HG03097 (cell line): ENCODE measurements around the gene C11orf68.

Source experiments
- ATAC-seq: cut with Tn5 transposase; IDR thresholded peaks from one replicate; pipeline ENCODE4 v1.9.1; 2021; ENCODE audit not compliant: unreplicated experiment, low FRiP score

The C11orf68 gene

DNA sequence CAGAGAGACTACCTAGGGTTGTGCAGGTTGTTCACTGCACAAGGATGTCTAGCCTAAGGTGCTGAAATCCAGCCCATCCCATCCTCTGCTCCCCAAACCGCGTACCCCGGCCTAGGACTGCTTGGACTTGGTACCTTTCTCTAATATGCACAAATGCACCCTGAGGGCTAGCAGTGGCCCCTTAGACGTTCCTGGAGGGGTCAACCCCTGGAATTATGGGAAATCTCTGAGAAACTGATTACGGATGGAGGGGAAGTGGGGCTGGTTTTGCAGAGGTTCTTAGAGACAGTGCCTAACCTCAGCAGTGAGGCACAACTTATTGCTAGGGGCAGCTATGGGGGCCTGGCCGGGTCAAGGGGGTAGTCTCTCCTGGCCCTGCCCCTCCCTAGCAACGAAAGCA lies 2.5 kb downstream of the C11orf68 start:
- no peak for ATAC-seq

DNA sequence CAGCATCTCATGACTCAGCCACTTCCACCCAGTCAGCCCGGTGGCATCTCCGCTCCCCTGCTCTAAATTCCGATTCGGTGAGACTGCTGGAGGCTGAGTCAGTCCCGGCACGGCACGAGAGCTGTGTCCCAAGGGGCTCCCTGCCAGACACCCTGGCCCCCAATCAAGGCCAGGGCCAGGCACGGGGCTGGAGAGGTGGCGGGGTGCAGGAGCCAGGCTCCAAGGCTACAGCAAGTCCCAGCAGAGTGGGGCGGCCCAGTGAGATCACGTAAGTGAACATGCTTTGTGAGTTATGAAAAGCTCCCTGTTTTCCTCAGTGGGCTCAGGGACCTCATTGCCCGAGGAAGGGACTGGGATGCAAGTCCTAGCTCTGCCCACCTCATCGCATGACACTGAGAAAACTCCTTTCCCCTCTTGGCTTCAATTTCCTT lies 3.0 kb downstream of the C11orf68 start:
- ATAC-seq, result no peak

DNA sequence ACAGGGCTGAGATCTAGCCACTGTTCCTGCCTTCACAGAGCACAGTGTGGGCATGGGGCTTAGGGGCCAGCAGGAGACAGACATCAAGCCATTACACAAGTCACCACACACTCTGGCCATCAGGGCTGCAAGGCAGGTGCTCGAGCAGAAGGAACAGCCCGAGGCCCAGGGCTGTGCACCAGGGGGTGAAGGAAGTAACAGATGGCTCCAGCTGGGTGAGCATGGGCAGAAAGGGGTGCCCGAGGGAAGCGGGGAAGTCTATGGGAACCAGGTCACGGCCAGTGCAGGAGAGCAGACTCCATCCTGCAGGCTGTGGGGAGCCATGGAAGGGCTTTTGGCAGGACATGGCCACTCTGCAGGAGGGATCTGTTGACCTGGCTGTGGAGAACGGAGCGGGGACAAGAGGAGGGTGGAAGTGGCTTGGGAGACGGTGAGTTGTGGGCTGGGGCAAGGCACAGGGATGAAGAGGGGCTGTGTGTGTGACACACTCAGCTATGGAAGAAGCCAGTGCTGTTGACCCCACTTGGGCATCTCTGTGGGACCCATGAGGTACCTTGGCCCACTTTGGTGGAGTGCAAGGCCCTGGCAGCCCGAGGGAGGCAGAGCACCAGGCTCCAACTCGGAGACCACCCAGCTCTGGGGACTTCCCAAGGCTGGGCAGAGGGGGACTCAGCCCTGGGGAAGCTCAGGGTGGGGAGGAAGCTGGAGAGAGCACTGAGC lies 3.6 kb downstream of the C11orf68 start:
- ATAC-seq, result no peak

DNA sequence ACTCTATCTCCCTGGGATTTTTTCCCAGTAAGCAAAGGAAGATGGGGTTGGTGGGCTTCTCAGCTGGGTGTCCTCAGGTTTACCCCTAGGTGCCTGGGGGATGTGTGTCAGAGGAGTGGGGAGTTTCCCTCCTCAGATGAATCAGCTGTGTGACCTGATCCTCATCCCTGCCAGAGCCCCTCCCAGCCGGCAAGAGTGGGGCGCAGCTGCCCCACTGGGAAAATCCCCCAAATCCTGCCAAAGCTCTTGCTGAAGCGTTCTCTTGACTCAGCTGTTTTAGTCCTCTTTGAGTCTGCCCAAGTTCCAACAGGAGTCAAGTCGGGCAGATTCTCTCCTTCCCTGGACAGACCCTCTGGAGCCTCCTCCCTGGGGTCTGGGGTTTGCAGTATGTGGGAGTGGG lies 6.0 kb downstream of the C11orf68 start:
- ATAC-seq, result no peak

DNA sequence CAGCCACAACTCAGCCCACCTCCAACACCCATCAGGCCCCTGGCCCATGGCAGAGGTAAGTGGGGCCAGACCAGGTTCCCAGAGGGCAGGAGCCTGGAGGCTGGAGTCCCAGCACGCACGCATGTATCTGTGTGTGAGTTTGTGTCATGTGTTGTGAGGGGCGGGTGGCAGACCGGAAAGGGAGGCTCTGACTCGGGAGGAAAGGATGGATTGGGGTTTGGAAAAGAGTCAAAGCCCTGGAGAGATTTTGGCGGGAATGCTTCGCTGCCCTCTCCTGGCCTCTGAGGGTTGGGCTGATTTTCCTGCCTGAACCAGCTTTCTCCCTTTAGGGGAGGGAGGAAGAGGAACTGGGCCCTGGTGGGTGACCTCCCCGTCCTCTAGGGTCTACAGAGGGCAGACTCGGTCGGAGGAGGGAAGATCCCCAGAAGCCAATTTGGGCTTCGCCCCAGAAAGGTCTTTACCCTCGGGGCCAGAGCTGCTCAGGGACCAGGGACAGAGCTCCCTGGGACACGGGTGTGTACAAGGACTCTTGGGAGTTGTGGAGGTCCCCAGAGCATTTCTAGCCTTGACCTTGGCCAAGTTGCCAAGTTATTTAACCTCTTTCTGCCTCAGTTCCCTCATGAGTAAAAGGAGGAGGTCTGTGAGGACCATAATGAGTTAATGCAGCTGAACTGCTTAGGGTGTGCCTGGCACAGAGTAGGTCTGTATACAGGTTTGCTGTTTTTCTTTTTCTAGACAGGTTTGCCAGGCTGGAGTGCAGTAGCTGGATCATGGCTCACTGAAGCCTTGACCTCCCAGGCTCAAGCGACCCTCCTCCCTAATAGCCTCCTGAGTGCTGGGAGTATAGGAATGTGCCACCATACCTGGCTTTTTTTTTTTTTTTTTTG lies 6.9 kb downstream of the C11orf68 start:
- ATAC-seq, result no peak

DNA sequence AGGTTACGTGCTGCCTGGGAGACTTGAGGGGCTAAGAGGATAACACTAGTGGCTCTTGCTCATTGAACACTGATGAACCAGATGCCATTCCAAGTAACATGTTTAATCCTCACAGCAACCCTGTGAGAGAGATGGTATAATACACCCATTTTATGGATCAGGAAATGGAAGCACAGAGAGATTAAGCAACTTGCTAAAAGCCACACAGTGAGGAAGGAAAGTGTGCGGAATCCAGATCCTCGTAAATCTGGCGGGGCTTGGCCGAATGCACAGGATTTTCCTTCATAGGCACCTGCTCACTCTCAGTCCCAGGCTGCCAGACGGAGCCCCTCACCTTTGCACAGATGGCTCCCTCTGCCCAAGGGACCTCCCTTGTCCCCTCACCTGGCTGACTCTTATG lies 11.0 kb downstream of the C11orf68 start:
- no peak for ATAC-seq

DNA sequence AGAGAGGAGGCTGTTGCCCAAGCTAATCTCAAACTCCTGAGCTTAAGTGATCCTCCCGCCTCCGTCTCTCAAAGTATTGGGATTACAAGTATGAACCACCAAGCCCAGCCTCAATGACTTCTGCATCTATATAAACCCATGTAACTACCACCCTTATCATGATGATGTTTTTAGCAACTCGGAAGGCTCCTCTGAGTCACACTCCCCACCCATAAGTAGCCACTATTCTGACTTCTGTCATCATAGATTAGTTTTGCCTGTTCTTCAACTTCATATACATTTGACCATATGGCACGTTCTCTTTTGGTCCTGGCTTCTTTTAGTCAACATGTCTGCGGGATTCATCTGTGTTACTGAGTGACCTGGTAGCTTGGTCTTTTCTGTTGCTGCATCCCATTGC lies 12.3 kb downstream of the C11orf68 start:
- ATAC-seq, result no peak

DNA sequence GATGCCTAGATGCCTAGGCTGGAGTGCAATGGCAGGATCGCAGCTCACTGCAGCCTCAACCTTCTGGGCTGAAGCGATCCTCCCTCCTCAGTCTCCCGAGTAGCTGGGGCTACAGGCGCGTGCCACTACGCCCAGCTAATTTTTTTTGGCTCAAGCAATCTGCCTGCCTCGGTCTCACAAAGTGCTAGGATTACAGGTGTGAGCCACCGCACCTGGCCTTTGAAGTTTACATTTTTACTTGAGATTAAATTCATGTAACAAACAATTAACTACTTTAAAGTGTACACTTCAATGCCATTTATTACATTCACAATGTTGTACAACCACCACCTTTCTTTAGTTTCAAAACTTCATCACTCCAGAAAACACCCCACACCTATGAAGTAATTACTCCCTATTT lies 15.1 kb downstream of the C11orf68 start:
- no peak for ATAC-seq

DNA sequence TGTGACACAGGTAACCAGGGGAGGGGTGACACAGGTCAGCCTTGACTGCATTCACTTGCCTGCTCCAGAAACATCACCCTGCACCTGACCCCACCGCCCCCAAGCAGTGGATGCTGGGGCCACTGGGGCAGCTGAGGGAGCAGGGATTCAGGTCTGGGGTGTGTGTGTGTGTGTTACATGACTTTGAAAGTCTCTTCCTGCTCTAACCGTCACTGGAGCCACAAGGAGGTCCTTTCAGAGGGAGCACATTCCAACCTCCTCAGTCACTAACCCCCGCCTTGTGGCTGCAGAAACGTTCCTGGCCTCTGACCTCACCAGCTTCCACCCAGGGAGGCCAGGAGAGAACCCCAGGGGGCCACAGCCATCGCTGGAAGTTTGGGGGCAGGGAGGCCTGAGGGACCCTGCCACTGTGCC lies 15.8 kb downstream of the C11orf68 start:
- no peak for ATAC-seq

DNA sequence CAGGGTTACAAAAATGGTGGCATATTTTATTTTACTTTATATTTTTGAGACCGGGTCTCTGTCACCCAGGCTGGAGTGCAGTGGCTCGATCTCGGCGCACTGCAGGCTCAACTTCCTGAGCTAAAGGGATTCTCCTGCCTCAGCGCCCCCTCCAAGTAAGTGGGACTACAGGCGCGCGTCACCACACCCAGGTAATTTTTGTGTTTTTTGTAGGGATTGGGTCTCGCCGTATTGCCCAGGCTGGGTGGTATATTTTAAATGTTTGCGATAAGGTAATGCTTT lies 18.0 kb downstream of the C11orf68 start:
- ATAC-seq, result no peak

DNA sequence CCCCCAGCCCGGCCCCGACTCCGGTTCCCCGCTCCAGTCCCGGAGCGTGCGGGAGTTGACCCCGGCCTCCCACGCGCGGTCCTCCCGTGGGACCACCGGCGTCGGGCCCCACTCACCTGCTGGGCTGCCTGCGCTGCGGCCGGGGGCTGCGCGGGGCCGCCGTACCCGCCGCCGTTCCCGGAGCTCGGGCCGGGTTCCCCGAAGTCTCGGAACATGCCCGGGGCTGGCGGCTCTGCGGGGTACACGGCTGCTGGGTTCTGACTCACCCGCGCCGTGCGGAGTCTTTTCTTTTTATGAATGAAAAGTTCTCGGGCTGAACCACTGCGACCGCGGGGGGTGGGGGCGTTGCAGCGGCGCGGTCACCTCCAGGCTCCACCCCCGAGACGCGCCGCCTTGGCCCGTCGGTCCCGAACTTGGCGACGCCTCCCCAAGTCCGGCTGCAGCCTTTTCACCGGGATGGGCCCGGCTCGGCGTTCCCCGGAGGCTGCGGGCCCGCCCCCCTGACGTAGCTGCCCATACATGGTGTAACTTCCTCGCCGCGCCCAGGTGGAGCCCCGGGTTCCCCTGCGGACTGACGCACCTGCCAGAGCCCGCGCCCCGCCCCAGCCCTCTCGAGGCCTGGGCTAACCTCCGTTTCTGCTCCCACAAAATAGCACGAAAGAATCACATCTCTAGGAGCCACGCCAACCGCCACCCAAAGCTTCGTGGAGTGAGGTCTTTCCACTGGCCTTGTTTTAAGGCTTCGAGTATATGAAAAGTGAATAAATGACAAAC lies 18.6 kb downstream of the C11orf68 start, which contains the start of gene FOSL1:
TSS of gene FOSL1 (minus strand) at position 264 of the 774 bp plus-strand sequence. CDS start at position 215, 49 bp downstream.
- peak; percentile 79 for ATAC-seq

DNA sequence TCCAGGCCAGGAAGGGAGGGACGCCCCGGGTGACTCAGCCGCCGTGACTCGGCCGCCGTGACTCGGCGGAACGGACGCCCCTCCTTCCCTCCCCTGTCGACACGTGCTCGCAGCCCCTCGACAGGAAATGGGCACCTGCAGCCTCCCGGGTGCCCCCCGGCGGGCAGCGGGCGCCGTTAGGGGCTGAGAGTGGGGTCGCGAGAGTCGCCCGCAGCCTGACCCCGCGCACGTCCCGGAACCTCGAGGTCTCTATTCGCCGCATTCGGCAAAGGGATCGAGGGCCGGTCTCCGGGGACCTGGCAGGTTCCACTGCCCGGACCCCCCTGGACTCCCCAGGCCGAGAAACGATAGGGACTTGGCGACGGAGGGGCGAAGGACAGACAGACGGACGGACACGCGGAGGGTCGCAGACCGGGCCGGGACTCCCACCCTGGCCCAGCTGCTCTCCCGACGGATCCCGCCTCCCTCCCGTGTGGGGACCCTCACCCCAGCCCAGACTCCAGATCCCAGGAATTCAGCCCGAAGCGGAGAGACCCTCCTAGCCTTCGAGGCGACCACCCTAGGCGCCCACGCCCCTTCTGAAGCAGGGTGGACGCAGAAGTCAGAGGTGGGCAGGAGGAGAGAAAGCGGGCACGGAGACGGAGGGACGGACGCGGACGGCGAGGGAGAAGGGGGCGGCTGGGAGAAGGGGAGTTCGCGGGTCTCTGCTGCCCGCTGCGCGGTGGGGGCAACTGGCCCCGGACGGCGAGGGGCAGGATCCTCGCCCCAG lies 19.3 kb downstream of the C11orf68 start:
- ATAC-seq, result no peak

DNA sequence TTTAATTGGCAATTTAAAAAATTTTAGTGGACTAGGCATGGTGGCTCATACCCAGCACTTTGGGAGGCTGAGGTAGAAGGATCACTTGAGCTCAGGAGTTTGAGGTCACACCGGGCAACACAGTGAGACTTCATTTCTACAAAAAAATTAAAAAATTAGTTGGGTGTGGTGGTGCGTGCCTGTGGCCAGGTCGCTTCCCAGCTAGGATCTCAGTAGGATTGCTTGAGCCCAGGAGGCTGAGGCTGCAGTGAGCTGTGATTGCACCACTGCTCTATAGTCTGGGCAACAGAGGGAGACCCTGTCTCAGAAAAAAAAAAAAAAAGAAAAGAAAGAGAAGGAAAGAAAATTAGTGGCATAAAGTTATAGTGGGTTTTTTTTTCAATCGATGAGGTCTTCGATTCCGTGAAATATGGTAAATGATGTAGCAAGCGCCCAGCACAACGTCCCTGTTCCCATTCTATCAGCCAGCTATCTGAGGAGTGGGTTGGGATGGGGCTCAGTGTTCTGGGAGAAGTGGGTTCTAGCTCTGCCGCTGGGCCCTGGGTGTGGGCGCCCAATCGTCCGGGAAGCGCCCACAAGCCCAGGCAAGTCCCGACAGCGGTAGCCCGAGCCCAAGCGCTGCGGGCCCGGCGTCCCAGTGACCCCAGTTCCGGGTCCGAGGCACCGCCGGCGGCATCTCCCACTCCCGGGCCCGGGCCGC lies 20.1 kb downstream of the C11orf68 start:
- no peak for ATAC-seq

DNA sequence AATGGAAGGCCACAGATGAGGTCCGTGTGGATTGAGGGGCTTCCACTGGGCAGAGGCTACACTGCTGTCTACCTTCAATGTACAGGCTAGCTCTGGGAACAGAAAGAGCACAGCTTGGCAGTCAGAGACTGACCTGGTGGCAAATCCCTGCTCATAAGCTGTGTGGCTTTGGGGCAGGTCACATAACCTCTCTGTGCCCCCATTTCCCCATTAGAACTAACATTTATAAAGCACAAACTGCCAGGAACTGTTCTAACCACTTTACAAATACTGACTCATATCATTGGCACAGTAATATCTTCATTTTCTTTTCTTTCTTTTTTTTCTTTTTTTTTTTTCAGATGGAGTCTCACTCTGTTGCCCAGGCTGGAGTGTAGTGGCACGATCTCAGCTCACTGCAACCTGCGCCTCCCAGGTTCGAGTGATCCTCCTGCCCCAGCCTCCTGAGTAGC lies 21.8 kb downstream of the C11orf68 start:
- no peak for ATAC-seq

DNA sequence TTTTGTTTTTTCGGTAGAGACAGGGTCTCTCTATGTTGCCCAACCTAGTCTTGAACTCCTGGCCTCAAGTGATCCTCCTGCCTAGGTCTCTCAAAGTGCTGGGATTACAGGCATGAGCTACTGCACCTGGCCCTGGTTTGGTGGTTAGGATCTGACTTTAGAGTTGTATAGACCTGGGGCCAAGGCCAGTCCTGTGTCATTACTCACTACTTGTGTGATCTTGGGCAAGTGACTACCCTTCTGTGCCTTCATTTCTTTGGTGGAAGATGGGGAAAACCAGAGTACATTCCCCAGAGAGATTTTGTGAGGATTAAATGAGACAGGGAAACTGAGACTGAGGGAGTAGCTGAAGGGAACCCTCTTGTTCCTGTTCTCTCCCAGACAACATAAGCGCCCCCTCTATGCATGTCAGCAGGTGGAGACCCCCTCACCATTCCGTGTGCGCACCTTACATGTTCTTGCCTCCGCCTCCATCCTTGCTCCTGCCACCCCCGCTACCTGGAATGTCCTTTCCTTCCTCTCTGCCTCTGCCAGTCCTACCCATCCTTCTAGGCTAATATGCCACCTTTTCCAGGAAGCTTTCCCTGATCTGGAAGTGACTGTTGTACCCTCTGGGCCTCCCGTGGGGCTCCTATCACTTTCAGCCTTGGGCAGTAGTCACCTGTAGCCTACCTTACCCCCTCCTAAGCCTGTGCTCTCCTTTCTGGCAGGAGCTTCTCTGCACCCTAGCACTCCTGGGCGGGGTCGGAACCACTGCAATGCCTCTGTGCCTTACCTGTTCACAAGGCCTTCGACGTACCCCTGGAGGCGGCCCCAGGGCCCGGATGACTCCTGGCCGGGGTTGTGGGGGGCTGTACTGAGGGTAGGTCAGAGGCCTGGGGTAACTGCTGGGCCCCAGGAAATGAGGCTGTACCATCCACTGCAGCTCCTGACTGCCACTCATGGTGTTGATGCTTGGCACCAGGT lies 22.5 kb downstream of the C11orf68 start:
- no peak for ATAC-seq

DNA sequence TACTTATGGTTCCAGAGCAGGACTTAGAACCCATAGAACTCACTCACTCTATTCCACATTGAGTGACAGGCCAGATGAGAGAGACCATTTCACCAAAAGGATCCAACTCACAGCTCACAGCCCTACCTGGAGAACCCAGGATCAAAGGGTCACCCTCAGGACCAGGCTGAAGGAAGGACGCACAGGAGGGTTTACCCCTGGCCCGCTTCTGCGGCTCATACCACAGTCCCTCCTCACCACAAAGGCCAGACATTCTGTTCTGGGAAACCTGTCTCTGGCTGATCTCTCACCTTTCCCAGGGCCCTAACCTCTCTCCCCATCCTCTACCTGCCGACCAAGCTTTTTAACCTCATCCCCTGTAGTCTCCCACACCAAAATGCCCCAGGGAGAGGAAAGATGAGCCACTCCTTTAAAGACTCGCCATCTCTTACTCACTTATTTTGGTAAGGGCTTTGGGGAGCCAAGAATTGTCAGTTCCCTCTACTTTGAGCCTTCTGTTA lies 23.3 kb downstream of the C11orf68 start:
- no peak for ATAC-seq

DNA sequence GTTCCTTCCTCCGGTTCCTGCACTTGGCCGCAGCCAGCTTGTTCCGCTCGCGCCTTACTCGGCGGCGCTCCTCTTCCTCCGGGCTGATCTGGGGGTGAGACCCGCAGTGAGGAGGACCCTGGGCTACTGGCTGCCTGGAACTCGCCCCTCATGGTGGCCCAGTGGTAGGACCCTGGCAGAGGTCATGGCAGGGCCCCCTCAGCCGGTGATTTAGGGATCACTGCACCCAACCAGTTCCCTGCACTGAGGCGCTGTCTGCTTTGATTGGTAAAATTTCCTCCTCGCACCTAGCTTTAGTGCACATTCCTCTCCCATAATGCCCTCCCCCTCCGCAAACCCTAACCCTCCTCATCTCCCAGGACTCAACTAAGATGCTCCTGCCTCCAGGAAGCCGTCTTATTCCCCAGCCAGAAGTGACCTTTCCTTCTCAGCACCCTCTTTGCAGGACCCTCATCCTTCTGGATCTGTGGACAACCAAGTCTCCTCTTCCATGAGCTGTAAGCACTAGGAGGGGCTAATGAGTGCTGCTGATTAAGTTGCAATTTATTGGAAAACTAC lies 24.7 kb downstream of the C11orf68 start:
- ATAC-seq, result no peak

DNA sequence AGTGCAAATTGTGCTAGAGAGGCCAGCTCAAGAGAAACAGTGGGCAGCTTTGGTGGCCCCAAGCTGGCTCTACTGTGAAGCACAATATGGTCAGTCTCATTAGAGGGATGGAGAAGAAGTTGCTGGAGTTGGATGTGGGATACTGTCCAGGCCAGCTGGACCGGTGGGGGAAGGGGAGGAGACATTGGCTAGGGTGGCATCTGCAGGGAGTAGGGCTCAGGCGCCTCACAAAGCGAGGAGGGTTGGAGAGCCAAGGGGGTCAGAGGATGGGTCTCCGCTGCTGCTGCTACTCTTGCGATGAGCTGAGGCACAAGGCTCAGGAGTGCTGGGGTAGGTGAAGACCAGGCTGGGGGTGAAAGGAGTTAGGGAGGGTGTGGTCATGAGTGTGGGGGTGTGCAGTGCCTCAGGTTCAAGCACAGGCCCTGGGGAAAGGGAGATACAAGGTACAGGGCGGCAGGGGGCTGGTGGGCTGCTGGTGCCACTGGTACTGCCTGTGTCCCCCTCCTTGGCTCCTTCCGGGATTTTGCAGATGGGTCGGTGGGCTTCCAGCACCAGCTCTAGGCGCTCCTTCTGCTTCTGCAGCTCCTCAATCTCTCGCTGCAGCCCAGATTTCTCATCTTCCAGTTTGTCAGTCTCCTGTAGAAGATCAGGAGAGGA lies 26.1 kb downstream of the C11orf68 start:
- ATAC-seq, result no peak
